GM12864 (cell line): ENCODE measurements around the gene PROB1.

ENCODE experiments used
- DNase-seq: peaks from one replicate; pipeline ENCODE4 v3.0.0-alpha.2; 2011; ENCODE audit warnings: low read depth
- H3K4me3 ChIP-seq: 2 replicates; pipeline ENCODE4 v1.5.1; 2011; ENCODE audit warnings: mild to moderate bottlenecking, low read depth, low read length, control low read depth
- TF ChIP-seq, protein P1 (sequence below): IDR thresholded peaks from 2 replicates; pipeline ENCODE4 v1.5.1; 2011; ENCODE audit warnings: low read depth, mild to moderate bottlenecking, moderate library complexity, low read length, control low read depth, inconsistent platforms; ENCODE audit errors: missing control alignments

The PROB1 gene

DNA sequence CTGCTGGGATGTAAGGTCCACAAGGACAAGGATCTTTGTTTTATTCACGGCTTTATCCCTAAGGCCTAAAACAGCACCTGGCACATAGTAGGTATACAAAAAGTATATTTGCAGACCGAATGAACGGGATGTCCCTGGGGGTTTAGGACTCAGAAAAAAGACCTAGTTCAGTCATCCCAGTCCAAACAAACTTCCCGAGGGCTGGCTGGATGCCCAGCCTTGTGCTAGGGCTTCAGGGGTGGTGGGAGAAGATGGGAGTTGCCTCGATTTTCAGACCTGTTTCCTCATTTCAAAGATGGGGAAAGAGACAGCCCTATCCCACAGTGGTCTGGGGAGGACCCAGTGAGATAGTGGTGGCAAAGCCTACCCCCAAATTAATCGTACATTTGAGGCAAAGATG is 3.0 kb upstream of the PROB1 start:
- TF ChIP-seq, protein P1, sequence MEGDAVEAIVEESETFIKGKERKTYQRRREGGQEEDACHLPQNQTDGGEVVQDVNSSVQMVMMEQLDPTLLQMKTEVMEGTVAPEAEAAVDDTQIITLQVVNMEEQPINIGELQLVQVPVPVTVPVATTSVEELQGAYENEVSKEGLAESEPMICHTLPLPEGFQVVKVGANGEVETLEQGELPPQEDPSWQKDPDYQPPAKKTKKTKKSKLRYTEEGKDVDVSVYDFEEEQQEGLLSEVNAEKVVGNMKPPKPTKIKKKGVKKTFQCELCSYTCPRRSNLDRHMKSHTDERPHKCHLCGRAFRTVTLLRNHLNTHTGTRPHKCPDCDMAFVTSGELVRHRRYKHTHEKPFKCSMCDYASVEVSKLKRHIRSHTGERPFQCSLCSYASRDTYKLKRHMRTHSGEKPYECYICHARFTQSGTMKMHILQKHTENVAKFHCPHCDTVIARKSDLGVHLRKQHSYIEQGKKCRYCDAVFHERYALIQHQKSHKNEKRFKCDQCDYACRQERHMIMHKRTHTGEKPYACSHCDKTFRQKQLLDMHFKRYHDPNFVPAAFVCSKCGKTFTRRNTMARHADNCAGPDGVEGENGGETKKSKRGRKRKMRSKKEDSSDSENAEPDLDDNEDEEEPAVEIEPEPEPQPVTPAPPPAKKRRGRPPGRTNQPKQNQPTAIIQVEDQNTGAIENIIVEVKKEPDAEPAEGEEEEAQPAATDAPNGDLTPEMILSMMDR, result no peak
- H3K4me3 ChIP-seq, result no peak overlapping the region
- no peak for DNase-seq

DNA sequence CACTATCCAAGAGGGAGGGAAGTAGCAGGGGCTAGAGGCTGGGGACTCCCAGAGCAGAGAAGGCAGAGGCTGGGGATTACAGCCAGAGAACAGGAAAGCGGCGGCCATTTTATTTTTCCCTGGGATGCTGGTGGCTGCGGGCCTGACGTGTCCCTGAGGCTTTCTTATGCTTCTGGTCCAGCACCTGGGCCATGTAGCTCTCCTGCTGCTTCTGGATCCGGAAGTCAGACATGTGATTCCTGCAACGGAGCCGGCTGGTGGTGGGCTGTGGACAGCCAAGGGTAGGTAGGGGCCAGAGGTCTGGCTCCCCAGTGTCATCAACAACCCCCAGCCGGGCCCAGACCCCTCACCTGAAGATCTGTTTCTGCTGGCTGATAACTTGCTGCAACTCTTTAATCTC is 1.8 kb upstream of the PROB1 start:
- H3K4me3 ChIP-seq, result no peak overlapping the region
- no peak for DNase-seq
- TF ChIP-seq, protein P1, result no peak

DNA sequence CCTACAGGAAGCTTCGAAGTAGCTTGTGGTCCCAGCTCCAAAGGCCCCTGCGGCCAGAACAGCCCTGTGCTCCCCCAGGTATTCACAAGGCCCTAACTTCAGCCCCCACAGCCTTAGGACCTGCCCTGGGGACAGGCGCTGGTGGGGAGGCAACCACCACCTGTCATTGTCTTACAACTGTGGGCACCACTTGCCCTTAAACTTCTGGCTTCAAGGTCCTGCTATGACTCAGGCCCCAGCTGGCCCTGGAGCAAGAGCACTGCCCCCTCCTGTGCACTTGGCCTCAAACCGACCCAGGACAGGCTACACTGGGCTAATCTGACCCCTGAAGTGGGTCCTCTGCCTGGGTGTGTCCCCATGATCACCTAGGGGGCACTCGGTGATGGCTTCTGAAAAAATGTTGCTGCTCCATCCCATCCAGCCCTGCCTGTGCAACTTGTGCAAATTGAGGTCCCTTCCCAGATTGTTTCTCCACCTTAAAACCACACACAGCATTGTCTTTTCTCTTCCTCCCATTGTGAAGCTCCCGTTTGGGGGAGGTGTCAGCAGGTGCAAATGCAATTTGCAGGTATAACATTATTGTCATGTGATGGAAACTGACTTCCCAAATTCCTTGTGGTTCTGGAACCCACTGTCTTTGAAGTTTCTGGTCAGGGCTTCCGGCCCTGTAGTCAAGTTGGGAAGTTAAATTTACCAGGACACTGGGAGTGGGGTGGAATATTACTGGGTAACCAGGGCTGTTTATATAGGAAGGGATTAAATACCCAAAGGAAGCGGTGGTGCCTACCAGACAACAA is 1.1 kb upstream of the PROB1 start:
- TF ChIP-seq, protein P1, result no peak
- DNase-seq, result no peak
- no peak overlapping the region for H3K4me3 ChIP-seq

DNA sequence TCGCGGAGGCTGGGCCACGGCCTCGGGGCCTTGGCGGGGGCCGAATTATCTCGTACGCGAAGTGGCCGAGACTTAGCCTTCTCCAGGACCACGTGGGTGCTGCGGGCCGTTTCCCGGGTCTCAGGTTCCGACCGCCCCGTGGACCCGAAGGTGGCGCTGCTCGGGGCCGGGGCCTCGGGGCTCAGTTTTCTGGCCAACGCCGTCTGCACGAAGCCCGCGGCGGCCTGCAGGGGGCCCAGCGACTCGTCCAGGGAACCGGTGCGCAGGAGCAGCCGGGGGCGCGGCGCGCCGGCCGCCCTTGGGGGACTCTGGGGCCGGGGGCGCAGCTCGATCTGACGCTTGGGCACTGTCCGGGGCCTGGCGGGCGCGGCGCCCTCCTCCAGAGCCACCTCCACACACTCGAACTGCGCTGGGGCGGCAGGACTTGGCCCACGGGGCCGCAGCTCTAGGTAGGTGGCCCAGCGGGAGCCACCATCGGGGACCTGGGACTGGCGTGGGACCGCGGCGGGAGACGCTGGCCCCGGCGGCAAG is 716 bp downstream of the PROB1 start:
- peak overlapping the region; percentile 88 for H3K4me3 ChIP-seq
- TF ChIP-seq, protein P1, result peak; percentile 56
- no peak for DNase-seq

DNA sequence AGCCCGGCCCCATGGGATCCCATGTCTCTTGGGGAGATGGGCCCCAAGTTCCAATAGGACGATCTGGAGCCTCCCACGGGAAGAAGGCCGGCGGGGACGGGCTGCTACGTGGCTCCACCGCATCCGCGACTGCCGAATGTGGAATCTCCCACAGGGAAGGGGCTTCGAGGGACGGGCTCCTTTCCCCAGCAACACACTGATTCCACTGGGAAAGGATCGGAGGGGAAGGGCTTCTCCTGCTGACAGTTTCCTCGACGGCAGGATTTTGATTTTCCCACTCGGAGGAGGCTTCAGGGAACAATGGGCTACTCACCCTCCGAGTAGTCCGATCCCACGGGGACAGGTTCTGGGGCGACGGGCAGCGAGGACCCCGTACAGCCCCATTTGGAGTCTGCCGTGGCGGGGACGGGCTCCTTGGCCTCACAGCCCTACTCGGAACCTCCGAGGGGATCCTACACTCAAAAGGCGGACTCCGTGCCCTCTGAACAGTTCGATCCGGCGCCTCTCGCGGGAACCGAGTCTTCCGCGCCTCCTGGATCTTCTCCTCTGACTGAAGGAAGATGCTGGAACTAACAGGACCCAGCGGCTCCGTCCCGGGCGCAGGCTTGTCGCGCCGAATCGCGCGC is 1.3 kb downstream of the PROB1 start:
- no peak for DNase-seq
- peak overlapping the region; percentile 88 for H3K4me3 ChIP-seq
- TF ChIP-seq, protein P1, result no peak

DNA sequence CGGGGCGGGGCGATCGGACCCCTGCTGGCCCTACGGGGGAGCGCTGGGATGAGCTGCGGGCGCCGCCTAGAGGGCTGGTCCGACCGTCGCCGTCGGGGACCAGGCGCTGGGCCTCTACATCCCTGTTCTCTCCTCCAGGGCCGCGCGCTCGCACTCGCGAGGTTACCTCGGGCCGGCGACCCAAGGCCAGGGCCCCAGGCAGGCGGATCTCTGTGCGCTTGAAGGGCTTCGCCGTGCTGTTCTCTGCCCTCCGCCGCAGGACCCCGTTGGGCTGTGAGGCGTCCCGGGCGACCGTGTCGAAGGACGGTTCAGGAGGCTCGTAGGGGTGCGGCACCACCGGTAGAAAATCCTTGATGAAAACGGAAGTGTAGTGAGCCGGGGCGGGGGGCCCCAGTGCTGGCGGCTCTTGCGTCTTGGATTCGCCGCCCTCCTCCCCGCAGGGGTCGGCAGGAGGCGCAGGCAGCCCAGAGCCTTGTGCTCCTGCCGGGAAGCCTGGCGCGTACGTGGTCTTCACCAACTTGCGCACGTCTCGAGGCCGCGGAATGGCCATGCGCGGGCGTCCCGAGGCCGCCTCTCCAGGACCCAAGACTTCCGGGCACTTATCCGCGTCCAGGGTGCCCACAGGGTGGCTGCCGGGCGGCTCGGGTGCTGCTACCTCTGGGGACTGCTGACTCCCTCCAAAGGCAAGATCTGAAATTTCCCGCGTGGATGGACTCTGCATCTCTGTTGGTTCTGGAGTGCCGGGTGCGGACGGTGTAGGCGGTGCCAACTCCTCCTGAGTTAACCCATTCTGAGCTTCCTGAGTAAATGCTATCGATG is 2.0 kb downstream of the PROB1 start:
- H3K4me3 ChIP-seq, result peak overlapping the region; percentile 88
- DNase-seq, result no peak
- TF ChIP-seq, protein P1, result peak; percentile 92
